GM18507 (cell line): ENCODE results near the gene NPDC1.
A peak's percentile ranks its signal among the peaks of the same experiment; 100 is the strongest.

ENCODE experiments used
- DNase-seq: peaks from one replicate; pipeline ENCODE4 v3.0.0; 2011; ENCODE audit warnings: low read depth; ENCODE audit not compliant: insufficient read length; ENCODE audit errors: extremely low spot score
- FAIRE-seq: peaks from 2 replicates; lab custom pipeline; 2011; peaks lifted over from hg19 to GRCh38; lab: Jason Lieb, UNC

The NPDC1 gene

GRCh38 chr9:137001857-137002645 lies 43.9 kb downstream of the NPDC1 start:
- DNase-seq, result no peak
- no peak for FAIRE-seq

- FAIRE-seq (peak; percentile 98), DNase-seq (peak; percentile 58)
Observed at GRCh38 chr9:137000177-137000930, 45.6 kb downstream of the NPDC1 start.

- DNase-seq (no peak), FAIRE-seq (peak; percentile 31)
Observed at GRCh38 chr9:136997830-136998234, 48.1 kb downstream of the NPDC1 start.

- no peak for FAIRE-seq
Observed at GRCh38 chr9:136997371-136997770, 48.6 kb downstream of the NPDC1 start.

GRCh38 chr9:136996361-136997292 lies 49.4 kb downstream of the NPDC1 start, which contains the start of gene CLIC3:
CLIC3 (minus strand) TSS chr9:136996568; CDS start chr9:136996543, 25 bp downstream.
- no peak for FAIRE-seq

More at GRCh38 chr9:136997371-136997770, 48.6 kb downstream of the NPDC1 start:
- no peak for DNase-seq

GRCh38 chr9:136995772-136996311 lies 50.1 kb downstream of the NPDC1 start:
- DNase-seq (no peak), FAIRE-seq (no peak)

More at GRCh38 chr9:136996361-136997292, 49.4 kb downstream of the NPDC1 start, which contains the start of gene CLIC3:
- DNase-seq, result no peak

GRCh38 chr9:136995362-136995761 lies 50.6 kb downstream of the NPDC1 start:
- DNase-seq (no peak), FAIRE-seq (no peak)

GRCh38 chr9:136994888-136995230 lies 51.1 kb downstream of the NPDC1 start:
- DNase-seq, result no peak

GRCh38 chr9:136994180-136994887 lies 51.6 kb downstream of the NPDC1 start:
- DNase-seq, result no peak
- FAIRE-seq, result no peak

More at GRCh38 chr9:136994888-136995230, 51.1 kb downstream of the NPDC1 start:
- FAIRE-seq, result no peak

- FAIRE-seq, result no peak
- no peak for DNase-seq
Observed at GRCh38 chr9:136992819-136993369, 53.1 kb downstream of the NPDC1 start.

- DNase-seq (peak; percentile 98), FAIRE-seq (peak; percentile 87)
Observed at GRCh38 chr9:136991993-136992818, 53.8 kb downstream of the NPDC1 start, which contains the start of gene PAXX. PAXX (plus strand) TSS chr9:136992422; CDS start chr9:136992444, 22 bp downstream.

GRCh38 chr9:136990242-136990911 lies 55.6 kb downstream of the NPDC1 start:
- DNase-seq, result no peak
- no peak for FAIRE-seq
